Stomach (tissue), 19 donors: ENCODE results near the gene CREB1. TPM values are rescaled to one million over a fixed set of nuclear protein-coding genes. Genes with fewer than 3 reads are reported as not detected.

Experiments used
- DNase-seq, 2 donors: peaks; one replicate each; pipeline versions ENCODE4 v3.0.0 to v3.0.0-alpha.2; 2013 to 2019
- H3K27ac ChIP-seq, 5 donors: fragments of 200-600 bp in 4 of 5; sonication (generic) in 4 of 5; one replicate each; pipeline ENCODE4 v1.5.1; 2013 to 2019; ENCODE audit warnings: mild to moderate bottlenecking in 1 of 5, moderate library complexity in 1 of 5
- H3K27me3 ChIP-seq, 3 donors: fragments of 200-600 bp; sonication (generic); one replicate each; pipeline ENCODE4 v1.5.1; 2017 to 2019; ENCODE audit warnings: mixed run types in 1 of 3
- H3K36me3 ChIP-seq, 4 donors: fragments of 200-600 bp; sonication (generic); 1 replicate in 3 of 4; 2 replicates in 1 of 4; pipeline ENCODE4 v1.5.1; 2016 to 2019
- H3K4me1 ChIP-seq, 4 donors: fragments of 200-600 bp; sonication (generic); one replicate each; pipeline ENCODE4 v1.5.1; 2016 to 2019
- H3K4me3 ChIP-seq, 4 donors: fragments of 200-600 bp; sonication (generic) in 3 of 4; one replicate each; pipeline ENCODE4 v1.5.1; 2016 to 2019; ENCODE audit warnings: mild to moderate bottlenecking in 1 of 4
- H3K9me3 ChIP-seq, 4 donors: fragments of 200-600 bp; sonication (generic); one replicate each; pipeline ENCODE4 v1.5.1; 2016 to 2019
- EP300 ChIP-seq: sonication (generic); formaldehyde crosslinking; IDR thresholded peaks from one replicate; pipeline ENCODE4 v1.6.1; 2017; ENCODE audit warnings: antibody characterized with exemption
- POLR2A ChIP-seq, 4 donors: fragments of 450-650 bp; IDR thresholded peaks; one replicate each; pipeline ENCODE4 v1.6.1; 2016; ENCODE audit warnings: antibody characterized with exemption in 4 of 4, control low read depth in 2 of 4, mild to moderate bottlenecking in 1 of 4, moderate library complexity in 1 of 4
- POLR2AphosphoS5 ChIP-seq, 3 donors: sonication (generic); formaldehyde crosslinking; IDR thresholded peaks; one replicate each; pipeline ENCODE4 v1.6.1; 2016; ENCODE audit warnings: antibody characterized with exemption in 3 of 3
- WGBS, 5 donors: extraction: QIAGEN DNeasy Blood & Tissue Kit in 3 of 5; methylation state at CpG; one replicate each; pipeline versions ENCODE4 v1.1.5 to v1.1.7; 2013 to 2018; 5-methylcytosine and 5-hydroxymethylcytosine counted together
- intact Hi-C: fragments of 100-400 bp; cut with DNase I; formaldehyde crosslinking; loops from one replicate; pipeline ENCODE4 v1.15.1; 2023; ENCODE audit warnings: low total_unique reads
- long read RNA-seq, 10 donors: transcript quantifications; one replicate each; lab custom pipeline, GENCODE V29; 2026
- polyA plus RNA-seq, 3 donors: library from polyadenylated mRNA; stranded (reverse); fragments of 200-250 nt; gene quantifications; one replicate each; pipeline ENCODE4 v1.2.3, GENCODE V29; 2013
- total RNA-seq, 5 donors: library from RNA; depleted of rRNA; stranded (reverse); fragments of >200 nt; gene quantifications; one replicate each; pipeline versions ENCODE4 v1.1.0 to v1.2.3, GENCODE V29; 2014 to 2016
- TF ChIP-seq, protein P1 (sequence below), 7 experiments: fragments of 450-650 bp in 4 of 7; fragments of 200-600 bp in 3 of 7; sonication (generic) in 3 of 7; IDR thresholded peaks; one replicate each; pipeline ENCODE4 v1.5.1; 2016 to 2019; ENCODE audit warnings: antibody characterized with exemption in 7 of 7, control low read depth in 2 of 7, mild to moderate bottlenecking in 1 of 7
- donor health status: healthy with polysubstance abuse.
- donor health status: Bipolar disorder and iron deficiency.
- donor health status: healthy.

CREB1 gene
- total RNA-seq (10 to 100 TPM; 14.0 to 58.6 (median 20.0) TPM), polyA plus RNA-seq (10 to 100 TPM in 1 of 3 donors, 1 to 10 TPM in 2; 5.2 to 11.2 (median 5.3) TPM)
- long read RNA-seq, donor 1, full-length matches to known transcripts: 1 of 1 reads
- long read RNA-seq, donor 1, partial matches to known transcripts: 0 of 1 reads
- long read RNA-seq, donor 1, other reads (novel, unspliced or antisense): 0 of 1 reads
- long read RNA-seq, donor 2, full-length matches to known transcripts: 4 of 4 reads
- long read RNA-seq, donor 2, partial matches to known transcripts: 0 of 4 reads
- long read RNA-seq, donor 2, other reads (novel, unspliced or antisense): 0 of 4 reads
- long read RNA-seq, donor 3, full-length matches to known transcripts: 4 of 4 reads
- long read RNA-seq, donor 3, partial matches to known transcripts: 0 of 4 reads
- long read RNA-seq, donor 3, other reads (novel, unspliced or antisense): 0 of 4 reads
- long read RNA-seq, donor 4, full-length matches to known transcripts: 1 of 1 reads
- long read RNA-seq, donor 4, partial matches to known transcripts: 0 of 1 reads
- long read RNA-seq, donor 4, other reads (novel, unspliced or antisense): 0 of 1 reads
- long read RNA-seq, donor 5, full-length matches to known transcripts: 1 of 1 reads
- long read RNA-seq, donor 5, partial matches to known transcripts: 0 of 1 reads
- long read RNA-seq, donor 5, other reads (novel, unspliced or antisense): 0 of 1 reads
- long read RNA-seq, donor 6: 0 reads
- long read RNA-seq, donor 7, full-length matches to known transcripts: 6 of 22 reads
- long read RNA-seq, donor 7, partial matches to known transcripts: 16 of 22 reads
- long read RNA-seq, donor 7, other reads (novel, unspliced or antisense): 0 of 22 reads
- long read RNA-seq, donor 8, full-length matches to known transcripts: 7 of 14 reads
- long read RNA-seq, donor 8, partial matches to known transcripts: 7 of 14 reads
- long read RNA-seq, donor 8, other reads (novel, unspliced or antisense): 0 of 14 reads
- long read RNA-seq, donor 9, full-length matches to known transcripts: 2 of 13 reads
- long read RNA-seq, donor 9, partial matches to known transcripts: 11 of 13 reads
- long read RNA-seq, donor 9, other reads (novel, unspliced or antisense): 0 of 13 reads
- long read RNA-seq, donor 10, full-length matches to known transcripts: 4 of 4 reads
- long read RNA-seq, donor 10, partial matches to known transcripts: 0 of 4 reads
- long read RNA-seq, donor 10, other reads (novel, unspliced or antisense): 0 of 4 reads

DNA sequence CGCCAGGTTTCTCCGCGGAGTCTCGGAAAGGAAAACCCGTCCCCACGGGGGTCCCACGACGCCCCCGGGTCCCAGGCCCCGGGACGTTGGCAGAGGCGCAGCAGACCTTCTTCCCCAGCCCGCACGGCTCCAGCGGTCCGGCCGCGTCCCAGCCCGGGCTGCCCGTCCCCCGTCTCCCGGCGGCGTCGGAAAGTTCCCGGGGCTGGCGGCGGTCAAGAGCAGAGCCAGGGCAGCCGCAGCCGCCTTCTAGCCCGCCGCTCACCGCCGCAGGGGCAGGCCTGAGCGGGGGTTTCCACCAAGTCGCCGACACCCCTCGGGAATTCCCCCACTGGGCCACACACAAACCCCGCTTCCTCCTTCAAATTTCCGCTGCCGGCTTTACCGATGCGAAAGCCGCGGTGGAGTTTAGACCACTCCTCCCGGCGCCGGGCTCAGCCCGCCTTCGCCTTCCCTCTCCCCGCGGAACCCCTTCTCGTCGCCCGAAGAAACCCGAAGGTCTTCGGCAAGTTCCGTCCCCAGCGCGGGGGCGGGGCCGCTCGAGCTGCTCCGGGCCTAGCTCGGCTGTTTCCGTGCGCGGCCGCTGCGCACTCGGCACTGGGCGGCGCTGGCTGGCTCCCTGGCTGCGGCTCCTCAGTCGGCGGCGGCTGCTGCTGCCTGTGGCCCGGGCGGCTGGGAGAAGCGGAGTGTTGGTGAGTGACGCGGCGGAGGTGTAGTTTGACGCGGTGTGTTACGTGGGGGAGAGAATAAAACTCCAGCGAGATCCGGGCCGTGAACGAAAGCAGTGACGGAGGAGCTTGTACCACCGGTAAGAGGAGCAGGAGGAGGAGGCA is at the start of gene CREB1:
TSS of gene CREB1 (plus strand) at position 633 of the 830 bp plus-strand sequence. CDS start 25,674 bp downstream, outside the sequence.
- peak; percentile 99 to 100 for DNase-seq
- Histone ChIP-seq H3K27ac (peak within 1 kb of the TSS; percentile 97 to 99 (median 98)), H3K4me3 (peak within 1 kb of the TSS; percentile 64 to 90 (median 74)), H3K9me3 (no peaks in the 10 kb centered on the region), H3K4me1 (peaks cover 34 to 53% (median 47%) of the 10 kb centered on the region in 4 donors), H3K36me3 (no peaks in the 10 kb centered on the region), H3K27me3 (no peaks in the 10 kb centered on the region)
- peak in 3 of 4 donors; percentile 64 to 95 (median 95) for TF ChIP-seq POLR2A (IDR thresholded peaks at IDR 0.05)
- peak; percentile 59 to 95 (median 95) for TF ChIP-seq POLR2AphosphoS5 (IDR thresholded peaks at IDR 0.05)
- TF ChIP-seq, protein P1, sequence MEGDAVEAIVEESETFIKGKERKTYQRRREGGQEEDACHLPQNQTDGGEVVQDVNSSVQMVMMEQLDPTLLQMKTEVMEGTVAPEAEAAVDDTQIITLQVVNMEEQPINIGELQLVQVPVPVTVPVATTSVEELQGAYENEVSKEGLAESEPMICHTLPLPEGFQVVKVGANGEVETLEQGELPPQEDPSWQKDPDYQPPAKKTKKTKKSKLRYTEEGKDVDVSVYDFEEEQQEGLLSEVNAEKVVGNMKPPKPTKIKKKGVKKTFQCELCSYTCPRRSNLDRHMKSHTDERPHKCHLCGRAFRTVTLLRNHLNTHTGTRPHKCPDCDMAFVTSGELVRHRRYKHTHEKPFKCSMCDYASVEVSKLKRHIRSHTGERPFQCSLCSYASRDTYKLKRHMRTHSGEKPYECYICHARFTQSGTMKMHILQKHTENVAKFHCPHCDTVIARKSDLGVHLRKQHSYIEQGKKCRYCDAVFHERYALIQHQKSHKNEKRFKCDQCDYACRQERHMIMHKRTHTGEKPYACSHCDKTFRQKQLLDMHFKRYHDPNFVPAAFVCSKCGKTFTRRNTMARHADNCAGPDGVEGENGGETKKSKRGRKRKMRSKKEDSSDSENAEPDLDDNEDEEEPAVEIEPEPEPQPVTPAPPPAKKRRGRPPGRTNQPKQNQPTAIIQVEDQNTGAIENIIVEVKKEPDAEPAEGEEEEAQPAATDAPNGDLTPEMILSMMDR (IDR thresholded peaks at IDR 0.05): no peak
- peak; percentile 4 for TF ChIP-seq EP300
- intact Hi-C loops: loop anchor here (10.0 kb wide), 1 partner anchor 95 kb away; the partner anchor contains the start of gene METTL21A
- 0% methylated on average over 41 to 92 of the region's 92 CpGs for WGBS, 5 donors

DNA sequence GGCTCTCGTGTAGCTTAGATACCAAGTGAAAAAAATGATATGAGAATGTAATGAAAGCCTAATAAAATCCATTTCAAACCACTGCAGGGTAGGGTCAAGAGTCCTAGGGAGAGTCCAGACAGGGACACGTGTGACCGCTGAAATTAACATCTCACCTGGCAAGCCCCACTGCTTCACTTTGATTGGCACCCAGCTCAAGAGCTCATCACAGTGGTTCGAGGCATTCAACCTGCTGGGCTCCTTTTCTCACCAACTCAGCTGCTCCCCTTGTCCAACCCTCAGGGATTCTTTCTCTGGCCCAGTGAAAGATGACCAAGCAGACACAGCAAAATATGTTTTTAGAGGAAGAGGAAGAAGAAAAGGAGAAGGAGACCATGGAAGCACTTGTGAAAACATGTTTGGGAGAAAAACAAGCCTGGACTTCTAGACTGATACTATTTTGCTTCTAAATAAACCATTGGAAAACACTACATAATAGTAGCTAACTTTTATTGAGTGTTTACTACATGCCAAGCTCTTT is 49.2 kb upstream of the CREB1 start:
- H3K27me3 ChIP-seq: no peaks in the 10 kb centered on the region
- peaks cover 0 to 8% (median 3%) of the 10 kb centered on the region in 4 donors for H3K4me1 ChIP-seq
- DNase-seq: no peak
- H3K9me3 ChIP-seq: no peaks in the 10 kb centered on the region
- TF ChIP-seq, protein P1 (IDR thresholded peaks at IDR 0.05): no peak
- TF ChIP-seq POLR2AphosphoS5 (IDR thresholded peaks at IDR 0.05) (no peak), POLR2A (IDR thresholded peaks at IDR 0.05) (no peak), EP300 (no peak)
- no peak overlapping the region for H3K27ac ChIP-seq
- intact Hi-C loops: no loop called here
- WGBS, 5 donors: 52 to 81% (median 58%) methylated on average over 4 of the region's 4 CpGs
- no peak overlapping the region for H3K4me3 ChIP-seq
- H3K36me3 ChIP-seq: no peaks in the 10 kb centered on the region

DNA sequence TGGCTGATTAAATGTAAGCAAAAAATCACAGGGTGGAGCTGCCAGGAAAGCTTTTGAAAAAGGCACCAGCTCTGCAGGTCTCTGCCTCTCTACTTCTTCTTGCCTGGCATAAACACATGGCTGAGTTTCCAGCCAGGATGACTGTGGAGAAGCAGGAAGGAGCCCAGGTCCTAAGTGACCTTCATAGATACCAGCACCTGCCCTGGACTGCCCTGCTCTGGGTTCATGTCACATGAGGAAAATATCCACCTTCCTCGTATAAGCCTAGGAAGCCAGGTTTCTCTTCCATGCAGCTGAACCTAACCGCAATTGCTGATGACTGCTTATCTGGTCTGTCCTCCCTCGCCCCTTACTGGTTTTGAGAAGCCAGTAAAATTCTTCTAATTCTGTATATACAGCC is 47.8 kb upstream of the CREB1 start:
- intact Hi-C loops: no loop called here
- Histone ChIP-seq H3K36me3 (no peaks in the 10 kb centered on the region), H3K27ac (peak overlapping the region in 3 of 5 donors; percentile 33 to 52 (median 50)), H3K9me3 (no peaks in the 10 kb centered on the region), H3K4me3 (no peak overlapping the region), H3K4me1 (peaks cover 0 to 8% (median 3%) of the 10 kb centered on the region in 4 donors), H3K27me3 (no peaks in the 10 kb centered on the region)
- WGBS, 5 donors: 29 to 56% (median 48%) methylated on average over 3 of the region's 3 CpGs
- DNase-seq: peak; percentile 33 to 46
- TF ChIP-seq, protein P1 (IDR thresholded peaks at IDR 0.05): no peak
- TF ChIP-seq POLR2AphosphoS5 (IDR thresholded peaks at IDR 0.05) (no peak), POLR2A (IDR thresholded peaks at IDR 0.05) (no peak)
